Liver (tissue), 9 donors: ENCODE results near the gene KPNA4. TPM values are rescaled to one million over a fixed set of nuclear protein-coding genes. Genes with fewer than 3 reads are reported as not detected.
"Not testable (repeated sequence)": the region's sequence is repeated elsewhere in the genome, so short reads cannot be mapped to it uniquely, and the experiment has no call there.

Source experiments
- DNase-seq: peaks from one replicate; pipeline ENCODE4 v3.0.0-alpha.2; 2017; ENCODE audit warnings: low spot score
- H3K27ac ChIP-seq, 2 donors: one replicate each; pipeline ENCODE4 v1.7.0; 2013; ENCODE audit warnings: inconsistent platforms in 2 of 2, low read length in 2 of 2, control low read depth in 1 of 2, low read depth in 1 of 2, mild to moderate bottlenecking in 1 of 2
- H3K27me3 ChIP-seq, 4 donors: one replicate each; pipeline versions ENCODE4 v1.6.1 to v1.7.0; 2013; ENCODE audit warnings: low read length in 3 of 4, inconsistent platforms in 1 of 4, mild to moderate bottlenecking in 1 of 4, moderate library complexity in 1 of 4; ENCODE audit not compliant: control insufficient read depth in 4 of 4, insufficient read depth in 4 of 4
- H3K36me3 ChIP-seq, 4 donors: one replicate each; pipeline versions ENCODE4 v1.6.1 to v1.7.0; 2013; ENCODE audit warnings: low read length in 3 of 4, mild to moderate bottlenecking in 3 of 4, low read depth in 1 of 4, moderate library complexity in 1 of 4; ENCODE audit not compliant: control insufficient read depth in 4 of 4, insufficient read depth in 3 of 4
- H3K4me1 ChIP-seq, 4 donors: one replicate each; pipeline versions ENCODE4 v1.6.1 to v1.7.0; 2013; ENCODE audit warnings: low read length in 3 of 4, mild to moderate bottlenecking in 3 of 4, moderate library complexity in 1 of 4; ENCODE audit not compliant: control insufficient read depth in 4 of 4, insufficient read depth in 4 of 4
- H3K4me3 ChIP-seq, 3 donors: one replicate each; pipeline versions ENCODE4 v1.6.1 to v1.7.0; 2013; ENCODE audit warnings: low read length in 3 of 3, control low read depth in 1 of 3, low read depth in 1 of 3, mild to moderate bottlenecking in 1 of 3
- H3K9ac ChIP-seq, 2 donors: one replicate each; pipeline ENCODE4 v1.7.0; 2013; ENCODE audit warnings: low read length in 2 of 2, mild to moderate bottlenecking in 2 of 2, moderate library complexity in 2 of 2, control low read depth in 1 of 2, low read depth in 1 of 2
- H3K9me3 ChIP-seq, 4 donors: one replicate each; pipeline versions ENCODE4 v1.6.1 to v1.7.0; 2013; ENCODE audit warnings: low read length in 3 of 4; ENCODE audit not compliant: control insufficient read depth in 4 of 4
- EGR1 ChIP-seq, 2 donors: IDR thresholded peaks; 2 replicates each; pipeline ENCODE4 v1.6.1; 2016 to 2018; ENCODE audit warnings: antibody characterized with exemption in 2 of 2, low read depth in 2 of 2
- FOXA1 ChIP-seq: IDR thresholded peaks from 2 replicates; pipeline ENCODE4 v1.6.1; 2016; ENCODE audit warnings: antibody characterized with exemption
- FOXA2 ChIP-seq: IDR thresholded peaks from 2 replicates; pipeline ENCODE4 v1.6.1; 2016; ENCODE audit warnings: antibody characterized with exemption
- GABPA ChIP-seq, 2 donors: IDR thresholded peaks in 1 of 2; conservative IDR thresholded peaks in 1 of 2; 2 replicates each; pipeline ENCODE4 v1.6.1; 2016; ENCODE audit warnings: antibody characterized with exemption in 2 of 2, mild to moderate bottlenecking in 1 of 2, moderate library complexity in 1 of 2
- HNF4A ChIP-seq, 2 donors: conservative IDR thresholded peaks; 2 replicates each; pipeline ENCODE4 v1.6.1; 2016; ENCODE audit warnings: antibody characterized with exemption in 2 of 2, mild to moderate bottlenecking in 2 of 2
- HNF4G ChIP-seq: IDR thresholded peaks from 2 replicates; pipeline ENCODE4 v1.6.1; 2016; ENCODE audit warnings: antibody characterized with exemption
- JUND ChIP-seq, 2 donors: IDR thresholded peaks; 2 replicates each; pipeline ENCODE4 v1.6.1; 2016; ENCODE audit warnings: antibody characterized with exemption in 2 of 2
- MAX ChIP-seq: IDR thresholded peaks from 2 replicates; pipeline ENCODE4 v1.6.1; 2016; ENCODE audit warnings: antibody characterized with exemption
- NR2F2 ChIP-seq: IDR thresholded peaks from 2 replicates; pipeline ENCODE4 v1.6.1; 2016; ENCODE audit warnings: antibody characterized with exemption
- RAD21 ChIP-seq, 2 donors: IDR thresholded peaks; 2 replicates each; pipeline ENCODE4 v1.6.1; 2016; ENCODE audit warnings: antibody characterized with exemption in 2 of 2, mild to moderate bottlenecking in 2 of 2
- REST ChIP-seq: IDR thresholded peaks from 2 replicates; pipeline ENCODE4 v1.6.1; 2016; ENCODE audit warnings: antibody characterized with exemption, mild to moderate bottlenecking
- RXRA ChIP-seq, 2 donors: IDR thresholded peaks; 2 replicates each; pipeline ENCODE4 v1.6.1; 2017 to 2018; ENCODE audit warnings: antibody characterized with exemption in 2 of 2, mild to moderate bottlenecking in 1 of 2
- SP1 ChIP-seq: IDR thresholded peaks from 2 replicates; pipeline ENCODE4 v1.6.1; 2018; ENCODE audit warnings: antibody characterized with exemption, mild to moderate bottlenecking
- TAF1 ChIP-seq: conservative IDR thresholded peaks from 2 replicates; pipeline ENCODE4 v1.6.1; 2016; ENCODE audit warnings: antibody characterized with exemption, mild to moderate bottlenecking
- YY1 ChIP-seq: IDR thresholded peaks from 2 replicates; pipeline ENCODE4 v1.6.1; 2016; ENCODE audit warnings: antibody characterized with exemption, mild to moderate bottlenecking
- ZBTB33 ChIP-seq: IDR thresholded peaks from 2 replicates; pipeline ENCODE4 v1.6.1; 2016; ENCODE audit warnings: antibody characterized with exemption
- WGBS: extraction: QIAGEN DNeasy Blood & Tissue Kit; methylation state at CpG from one replicate; pipeline ENCODE4 v1.1.7; 2013; 5-methylcytosine and 5-hydroxymethylcytosine counted together
- polyA plus RNA-seq, 2 donors: library from polyadenylated mRNA; stranded (reverse) in 1 of 2; unstranded in 1 of 2; fragments of 200-250 nt in 1 of 2; fragments of >200 nt in 1 of 2; fragmentation: Nextera tagmentation in 1 of 2; extraction: Ambion mirVana in 1 of 2; gene quantifications; one replicate each; pipeline versions ENCODE4 v1.2.1 to v1.2.3, GENCODE V29; 2013 to 2015
- total RNA-seq, 2 donors: library from RNA; depleted of rRNA; stranded (reverse); fragments of >200 nt; gene quantifications; one replicate each; pipeline ENCODE4 v1.2.3, GENCODE V29; 2014
- TF ChIP-seq, protein P1 (sequence below): fragments of 150-350 bp; IDR thresholded peaks from 2 replicates; pipeline ENCODE4 v1.5.1; 2017; ENCODE audit warnings: improper control_type of control experiment, low read depth, low read length; ENCODE audit not compliant: missing input control
- TF ChIP-seq, protein P2 (sequence below): IDR thresholded peaks from 2 replicates; pipeline ENCODE4 v1.6.1; 2016; ENCODE audit warnings: antibody characterized with exemption
- donor health status: healthy.
- donor health status: healthy.
- donor health status: healthy.
- donor health status: healthy.
- donor health status: healthy.

Gene KPNA4
- total and polyA plus RNA-seq, 4 donors, result 6.1 to 14.1 (median 10.3) TPM

GRCh38 chr3:160574636-160575035 is 9.3 kb upstream of the KPNA4 start:
- TF ChIP-seq NR2F2 (no peak), RAD21 (IDR thresholded peaks at IDR 0.05) (no peak), FOXA2 (no peak), GABPA (IDR thresholded peaks at IDR 0.05 in 1 of 2, conservative IDR thresholded peaks at IDR 0.05 in 1 of 2) (no peak)
- H3K4me1 ChIP-seq, result peaks cover 0 to 4% (median 3%) of the 10 kb centered on the region in 4 donors
- H3K4me3 ChIP-seq, result no peak overlapping the region
- H3K9me3 ChIP-seq, result no peaks in the 10 kb centered on the region
- no peaks in the 10 kb centered on the region for H3K36me3 ChIP-seq
- H3K27ac ChIP-seq, result no peak overlapping the region
- DNase-seq, result no peak
- no peaks in the 10 kb centered on the region for H3K27me3 ChIP-seq
- no peak overlapping the region for H3K9ac ChIP-seq
- 99% methylated on average over 3 of the region's 3 CpGs for WGBS

- not testable (repeated sequence) for H3K27me3 ChIP-seq, H3K9ac ChIP-seq, H3K4me3 ChIP-seq, H3K27ac ChIP-seq, H3K9me3 ChIP-seq, H3K36me3 ChIP-seq, DNase-seq, H3K4me1 ChIP-seq
- 98% methylated on average over 35 of the region's 35 CpGs for WGBS
These were observed 8.7 kb upstream of the KPNA4 start for GRCh38 chr3:160573955-160574525.

GRCh38 chr3:160569894-160570652 is 4.7 kb upstream of the KPNA4 start:
- H3K27me3 ChIP-seq, result no peaks in the 10 kb centered on the region
- 90% methylated on average over 4 of the region's 4 CpGs for WGBS
- DNase-seq, result no peak
- no peak overlapping the region for H3K27ac ChIP-seq
- no peaks in the 10 kb centered on the region for H3K9me3 ChIP-seq
- H3K4me1 ChIP-seq, result peaks cover 2 to 7% (median 4%) of the 10 kb centered on the region in 4 donors
- no peak overlapping the region for H3K4me3 ChIP-seq
- no peaks in the 10 kb centered on the region for H3K36me3 ChIP-seq
- TF ChIP-seq RAD21 (IDR thresholded peaks at IDR 0.05) (no peak), RXRA (IDR thresholded peaks at IDR 0.05) (no peak), SP1 (no peak), NR2F2 (no peak), EGR1 (IDR thresholded peaks at IDR 0.05; ENCODE audit: low read depth in 2 of 2) (no peak), HNF4G (no peak), JUND (IDR thresholded peaks at IDR 0.05) (no peak), GABPA (IDR thresholded peaks at IDR 0.05 in 1 of 2, conservative IDR thresholded peaks at IDR 0.05 in 1 of 2) (no peak), MAX (no peak), ZBTB33 (no peak), FOXA1 (no peak), HNF4A (conservative IDR thresholded peaks at IDR 0.05) (no peak), YY1 (no peak), TAF1 (no peak), FOXA2 (no peak), REST (no peak)
- TF ChIP-seq, protein P1, sequence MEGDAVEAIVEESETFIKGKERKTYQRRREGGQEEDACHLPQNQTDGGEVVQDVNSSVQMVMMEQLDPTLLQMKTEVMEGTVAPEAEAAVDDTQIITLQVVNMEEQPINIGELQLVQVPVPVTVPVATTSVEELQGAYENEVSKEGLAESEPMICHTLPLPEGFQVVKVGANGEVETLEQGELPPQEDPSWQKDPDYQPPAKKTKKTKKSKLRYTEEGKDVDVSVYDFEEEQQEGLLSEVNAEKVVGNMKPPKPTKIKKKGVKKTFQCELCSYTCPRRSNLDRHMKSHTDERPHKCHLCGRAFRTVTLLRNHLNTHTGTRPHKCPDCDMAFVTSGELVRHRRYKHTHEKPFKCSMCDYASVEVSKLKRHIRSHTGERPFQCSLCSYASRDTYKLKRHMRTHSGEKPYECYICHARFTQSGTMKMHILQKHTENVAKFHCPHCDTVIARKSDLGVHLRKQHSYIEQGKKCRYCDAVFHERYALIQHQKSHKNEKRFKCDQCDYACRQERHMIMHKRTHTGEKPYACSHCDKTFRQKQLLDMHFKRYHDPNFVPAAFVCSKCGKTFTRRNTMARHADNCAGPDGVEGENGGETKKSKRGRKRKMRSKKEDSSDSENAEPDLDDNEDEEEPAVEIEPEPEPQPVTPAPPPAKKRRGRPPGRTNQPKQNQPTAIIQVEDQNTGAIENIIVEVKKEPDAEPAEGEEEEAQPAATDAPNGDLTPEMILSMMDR, result no peak
- TF ChIP-seq, protein P2, sequence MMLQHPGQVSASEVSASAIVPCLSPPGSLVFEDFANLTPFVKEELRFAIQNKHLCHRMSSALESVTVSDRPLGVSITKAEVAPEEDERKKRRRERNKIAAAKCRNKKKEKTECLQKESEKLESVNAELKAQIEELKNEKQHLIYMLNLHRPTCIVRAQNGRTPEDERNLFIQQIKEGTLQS, result no peak
- H3K9ac ChIP-seq, result no peak overlapping the region
